Measurements from ENCODE around the gene CYSLTR2.

GRCh38 chr13:48739386-48739964 is 85.7 kb downstream of the CYSLTR2 start:
- TF ChIP-seq CTCF (conservative IDR thresholded peaks at IDR 0.05 in 1 of 2, IDR thresholded peaks at IDR 0.05 in 1 of 2; ENCODE audit: low read depth in 1 of 2, low read length in 2 of 2) (no peak), EZH2 (IDR thresholded peaks at IDR 0.05; ENCODE audit: low read length, missing control alignments) (no peak)

All from fibroblast of lung (primary cell).